K562 (cell line): Measurements from ENCODE around the gene DBX1. TPM values are rescaled to one million over a fixed set of nuclear protein-coding genes. Genes with fewer than 3 reads are reported as not detected.
A peak's percentile ranks its signal among the peaks of the same experiment; 100 is the strongest.

Source experiments
- FOXJ3 ChIP-seq: sonication (generic); formaldehyde crosslinking; IDR thresholded peaks from 2 replicates; pipeline ENCODE4 v1.4.0; 2020; ENCODE audit warnings: mild to moderate bottlenecking, missing genetic modification reagents
- PHB ChIP-seq: fragments of 250-450 bp; sonication (Bioruptor Pico); IDR thresholded peaks from 2 replicates; pipeline ENCODE4 v1.5.0; 2021
- PHF21A ChIP-seq: fragments of 450-650 bp; IDR thresholded peaks from 2 replicates; pipeline ENCODE4 v1.6.1; 2017; ENCODE audit warnings: low read depth, borderline replicate concordance
- PML ChIP-seq: IDR thresholded peaks from 2 replicates; pipeline ENCODE4 v1.6.1; 2012; ENCODE audit warnings: low read length, inconsistent platforms
- RB1 ChIP-seq: fragments of 450-650 bp; IDR thresholded peaks from 2 replicates; pipeline ENCODE4 v1.6.1; 2017; ENCODE audit warnings: low read depth, mild to moderate bottlenecking
- ZBTB8A ChIP-seq: fragments of 450-650 bp; IDR thresholded peaks from 2 replicates; pipeline ENCODE4 v1.6.1; 2018; ENCODE audit warnings: mild to moderate bottlenecking, moderate library complexity; ENCODE audit not compliant: partially characterized antibody
- polyA plus RNA-seq, 8 experiments: library from polyadenylated mRNA; depleted of rRNA in 4 of 8; stranded (reverse) in 5 of 8; unstranded in 3 of 8; fragments of >200 nt; fragmentation: Nextera tagmentation in 2 of 8; fragmentation: Illumina TruSeq in 1 of 8; extraction: Ambion mirVana in 2 of 8; extraction: Trizol in 1 of 8; gene quantifications; 2 replicates each; pipeline versions ENCODE4 v1.2.1 to v1.2.3, GENCODE V29; 2011 to 2014; ENCODE audit warnings: inconsistent platforms in 1 of 8, missing spikeins in 1 of 8
- total RNA-seq, 7 experiments: library from RNA; depleted of rRNA in 6 of 7; stranded (reverse); fragments of >200 nt in 6 of 7; fragmentation: Illumina TruSeq in 2 of 7; extraction: Trizol in 2 of 7; gene quantifications; 2 replicates each; pipeline versions ENCODE4 v1.2.1 to v1.2.3, GENCODE V29; 2011 to 2021; ENCODE audit warnings: low replicate concordance in 1 of 7
- TF ChIP-seq, protein P1 (sequence below): fragments of 200-600 bp; sonication (generic); IDR thresholded peaks from one replicate; pipeline ENCODE4 v1.6.1; 2012; ENCODE audit warnings: mild to moderate bottlenecking, low read depth, low read length, inconsistent platforms
- TF ChIP-seq, protein P2 (sequence below): fragments of 250-450 bp; sonication (Bioruptor Pico); IDR thresholded peaks from 2 replicates; pipeline ENCODE4 v1.6.1; 2021; ENCODE audit warnings: mild to moderate bottlenecking
- TF ChIP-seq, protein P3 (sequence below): fragments of 450-650 bp; IDR thresholded peaks from 2 replicates; pipeline ENCODE4 v1.6.1; 2017; ENCODE audit warnings: mild to moderate bottlenecking, moderate library complexity
- TF ChIP-seq, protein P4 (sequence below): fragments of 250-450 bp; sonication (Bioruptor Pico); IDR thresholded peaks from 2 replicates; pipeline ENCODE4 v1.8.0; 2021; ENCODE audit warnings: moderate library complexity, mild to moderate bottlenecking, inconsistent platforms
- TF ChIP-seq, protein P5 (sequence below): fragments of 450-650 bp; formaldehyde crosslinking; IDR thresholded peaks from 2 replicates; pipeline ENCODE4 v1.4.0; 2020; ENCODE audit warnings: mild to moderate bottlenecking, moderate library complexity

Gene DBX1
- total and polyA plus RNA-seq, 9 of the 15 experiments (the other 6 are each of a cell fraction or from before 2014, with no cell fraction given) = not detected

DNA sequence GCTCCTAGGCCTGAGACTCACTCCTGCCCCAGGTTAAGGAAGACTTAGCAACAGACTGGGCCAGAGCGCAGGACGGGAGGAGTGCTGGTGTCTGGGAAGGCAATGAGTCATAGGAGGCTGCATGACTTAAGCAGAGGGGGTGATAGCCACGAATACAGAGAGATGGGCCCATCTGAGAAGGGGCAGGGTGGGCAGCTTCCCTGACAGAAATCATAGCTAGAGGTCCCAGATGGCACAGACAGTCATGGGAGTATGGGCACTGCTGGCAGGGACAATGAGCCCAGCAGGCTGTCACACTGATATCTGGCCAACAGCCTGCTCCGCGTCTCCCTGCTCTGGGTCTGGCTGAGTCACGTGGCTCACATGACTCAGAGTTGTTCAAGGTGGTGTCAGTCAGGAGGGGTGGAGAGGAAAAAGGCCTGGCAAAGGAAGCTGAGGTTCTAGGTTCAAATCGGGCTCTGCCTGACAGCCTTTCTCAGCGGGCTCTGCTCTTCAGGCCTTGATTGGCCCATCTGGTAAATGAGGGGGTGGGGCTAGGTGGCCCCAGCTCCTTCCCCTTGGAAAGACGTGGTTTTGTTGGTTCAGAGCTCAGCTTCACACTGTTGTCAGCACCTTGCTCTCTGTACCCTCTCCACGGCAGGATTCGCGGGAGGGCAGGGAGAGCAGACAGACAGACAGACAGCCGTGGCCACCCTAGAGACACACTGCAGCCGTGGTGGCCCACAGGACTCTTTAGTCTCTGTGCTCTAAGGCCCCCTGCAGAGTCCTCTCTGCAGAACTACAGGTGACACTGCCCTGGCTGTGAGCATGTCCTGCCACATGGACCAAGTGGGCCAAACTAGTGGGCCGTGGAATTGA is 47.8 kb downstream of the DBX1 start (continued):
- TF ChIP-seq, protein P1, sequence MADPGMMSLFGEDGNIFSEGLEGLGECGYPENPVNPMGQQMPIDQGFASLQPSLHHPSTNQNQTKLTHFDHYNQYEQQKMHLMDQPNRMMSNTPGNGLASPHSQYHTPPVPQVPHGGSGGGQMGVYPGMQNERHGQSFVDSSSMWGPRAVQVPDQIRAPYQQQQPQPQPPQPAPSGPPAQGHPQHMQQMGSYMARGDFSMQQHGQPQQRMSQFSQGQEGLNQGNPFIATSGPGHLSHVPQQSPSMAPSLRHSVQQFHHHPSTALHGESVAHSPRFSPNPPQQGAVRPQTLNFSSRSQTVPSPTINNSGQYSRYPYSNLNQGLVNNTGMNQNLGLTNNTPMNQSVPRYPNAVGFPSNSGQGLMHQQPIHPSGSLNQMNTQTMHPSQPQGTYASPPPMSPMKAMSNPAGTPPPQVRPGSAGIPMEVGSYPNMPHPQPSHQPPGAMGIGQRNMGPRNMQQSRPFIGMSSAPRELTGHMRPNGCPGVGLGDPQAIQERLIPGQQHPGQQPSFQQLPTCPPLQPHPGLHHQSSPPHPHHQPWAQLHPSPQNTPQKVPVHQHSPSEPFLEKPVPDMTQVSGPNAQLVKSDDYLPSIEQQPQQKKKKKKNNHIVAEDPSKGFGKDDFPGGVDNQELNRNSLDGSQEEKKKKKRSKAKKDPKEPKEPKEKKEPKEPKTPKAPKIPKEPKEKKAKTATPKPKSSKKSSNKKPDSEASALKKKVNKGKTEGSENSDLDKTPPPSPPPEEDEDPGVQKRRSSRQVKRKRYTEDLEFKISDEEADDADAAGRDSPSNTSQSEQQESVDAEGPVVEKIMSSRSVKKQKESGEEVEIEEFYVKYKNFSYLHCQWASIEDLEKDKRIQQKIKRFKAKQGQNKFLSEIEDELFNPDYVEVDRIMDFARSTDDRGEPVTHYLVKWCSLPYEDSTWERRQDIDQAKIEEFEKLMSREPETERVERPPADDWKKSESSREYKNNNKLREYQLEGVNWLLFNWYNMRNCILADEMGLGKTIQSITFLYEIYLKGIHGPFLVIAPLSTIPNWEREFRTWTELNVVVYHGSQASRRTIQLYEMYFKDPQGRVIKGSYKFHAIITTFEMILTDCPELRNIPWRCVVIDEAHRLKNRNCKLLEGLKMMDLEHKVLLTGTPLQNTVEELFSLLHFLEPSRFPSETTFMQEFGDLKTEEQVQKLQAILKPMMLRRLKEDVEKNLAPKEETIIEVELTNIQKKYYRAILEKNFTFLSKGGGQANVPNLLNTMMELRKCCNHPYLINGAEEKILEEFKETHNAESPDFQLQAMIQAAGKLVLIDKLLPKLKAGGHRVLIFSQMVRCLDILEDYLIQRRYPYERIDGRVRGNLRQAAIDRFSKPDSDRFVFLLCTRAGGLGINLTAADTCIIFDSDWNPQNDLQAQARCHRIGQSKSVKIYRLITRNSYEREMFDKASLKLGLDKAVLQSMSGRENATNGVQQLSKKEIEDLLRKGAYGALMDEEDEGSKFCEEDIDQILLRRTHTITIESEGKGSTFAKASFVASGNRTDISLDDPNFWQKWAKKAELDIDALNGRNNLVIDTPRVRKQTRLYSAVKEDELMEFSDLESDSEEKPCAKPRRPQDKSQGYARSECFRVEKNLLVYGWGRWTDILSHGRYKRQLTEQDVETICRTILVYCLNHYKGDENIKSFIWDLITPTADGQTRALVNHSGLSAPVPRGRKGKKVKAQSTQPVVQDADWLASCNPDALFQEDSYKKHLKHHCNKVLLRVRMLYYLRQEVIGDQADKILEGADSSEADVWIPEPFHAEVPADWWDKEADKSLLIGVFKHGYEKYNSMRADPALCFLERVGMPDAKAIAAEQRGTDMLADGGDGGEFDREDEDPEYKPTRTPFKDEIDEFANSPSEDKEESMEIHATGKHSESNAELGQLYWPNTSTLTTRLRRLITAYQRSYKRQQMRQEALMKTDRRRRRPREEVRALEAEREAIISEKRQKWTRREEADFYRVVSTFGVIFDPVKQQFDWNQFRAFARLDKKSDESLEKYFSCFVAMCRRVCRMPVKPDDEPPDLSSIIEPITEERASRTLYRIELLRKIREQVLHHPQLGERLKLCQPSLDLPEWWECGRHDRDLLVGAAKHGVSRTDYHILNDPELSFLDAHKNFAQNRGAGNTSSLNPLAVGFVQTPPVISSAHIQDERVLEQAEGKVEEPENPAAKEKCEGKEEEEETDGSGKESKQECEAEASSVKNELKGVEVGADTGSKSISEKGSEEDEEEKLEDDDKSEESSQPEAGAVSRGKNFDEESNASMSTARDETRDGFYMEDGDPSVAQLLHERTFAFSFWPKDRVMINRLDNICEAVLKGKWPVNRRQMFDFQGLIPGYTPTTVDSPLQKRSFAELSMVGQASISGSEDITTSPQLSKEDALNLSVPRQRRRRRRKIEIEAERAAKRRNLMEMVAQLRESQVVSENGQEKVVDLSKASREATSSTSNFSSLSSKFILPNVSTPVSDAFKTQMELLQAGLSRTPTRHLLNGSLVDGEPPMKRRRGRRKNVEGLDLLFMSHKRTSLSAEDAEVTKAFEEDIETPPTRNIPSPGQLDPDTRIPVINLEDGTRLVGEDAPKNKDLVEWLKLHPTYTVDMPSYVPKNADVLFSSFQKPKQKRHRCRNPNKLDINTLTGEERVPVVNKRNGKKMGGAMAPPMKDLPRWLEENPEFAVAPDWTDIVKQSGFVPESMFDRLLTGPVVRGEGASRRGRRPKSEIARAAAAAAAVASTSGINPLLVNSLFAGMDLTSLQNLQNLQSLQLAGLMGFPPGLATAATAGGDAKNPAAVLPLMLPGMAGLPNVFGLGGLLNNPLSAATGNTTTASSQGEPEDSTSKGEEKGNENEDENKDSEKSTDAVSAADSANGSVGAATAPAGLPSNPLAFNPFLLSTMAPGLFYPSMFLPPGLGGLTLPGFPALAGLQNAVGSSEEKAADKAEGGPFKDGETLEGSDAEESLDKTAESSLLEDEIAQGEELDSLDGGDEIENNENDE = no peak
- TF ChIP-seq, protein P2, sequence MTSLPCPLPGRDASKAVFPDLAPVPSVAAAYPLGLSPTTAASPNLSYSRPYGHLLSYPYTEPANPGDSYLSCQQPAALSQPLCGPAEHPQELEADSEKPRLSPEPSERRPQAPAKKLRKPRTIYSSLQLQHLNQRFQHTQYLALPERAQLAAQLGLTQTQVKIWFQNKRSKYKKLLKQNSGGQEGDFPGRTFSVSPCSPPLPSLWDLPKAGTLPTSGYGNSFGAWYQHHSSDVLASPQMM (CRISPR knock-in tag) = no peak
- TF ChIP-seq PML = no peak
- TF ChIP-seq, protein P3, sequence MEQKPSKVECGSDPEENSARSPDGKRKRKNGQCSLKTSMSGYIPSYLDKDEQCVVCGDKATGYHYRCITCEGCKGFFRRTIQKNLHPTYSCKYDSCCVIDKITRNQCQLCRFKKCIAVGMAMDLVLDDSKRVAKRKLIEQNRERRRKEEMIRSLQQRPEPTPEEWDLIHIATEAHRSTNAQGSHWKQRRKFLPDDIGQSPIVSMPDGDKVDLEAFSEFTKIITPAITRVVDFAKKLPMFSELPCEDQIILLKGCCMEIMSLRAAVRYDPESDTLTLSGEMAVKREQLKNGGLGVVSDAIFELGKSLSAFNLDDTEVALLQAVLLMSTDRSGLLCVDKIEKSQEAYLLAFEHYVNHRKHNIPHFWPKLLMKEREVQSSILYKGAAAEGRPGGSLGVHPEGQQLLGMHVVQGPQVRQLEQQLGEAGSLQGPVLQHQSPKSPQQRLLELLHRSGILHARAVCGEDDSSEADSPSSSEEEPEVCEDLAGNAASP = no peak
- TF ChIP-seq ZBTB8A = no peak
- TF ChIP-seq, protein P4, sequence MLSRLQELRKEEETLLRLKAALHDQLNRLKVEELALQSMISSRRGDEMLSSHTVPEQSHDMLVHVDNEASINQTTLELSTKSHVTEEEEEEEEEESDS (CRISPR knock-in tag) = no peak
- no peak for TF ChIP-seq FOXJ3 (CRISPR knock-in tag)
- TF ChIP-seq PHB (CRISPR knock-in tag) = no peak
- TF ChIP-seq, protein P5, sequence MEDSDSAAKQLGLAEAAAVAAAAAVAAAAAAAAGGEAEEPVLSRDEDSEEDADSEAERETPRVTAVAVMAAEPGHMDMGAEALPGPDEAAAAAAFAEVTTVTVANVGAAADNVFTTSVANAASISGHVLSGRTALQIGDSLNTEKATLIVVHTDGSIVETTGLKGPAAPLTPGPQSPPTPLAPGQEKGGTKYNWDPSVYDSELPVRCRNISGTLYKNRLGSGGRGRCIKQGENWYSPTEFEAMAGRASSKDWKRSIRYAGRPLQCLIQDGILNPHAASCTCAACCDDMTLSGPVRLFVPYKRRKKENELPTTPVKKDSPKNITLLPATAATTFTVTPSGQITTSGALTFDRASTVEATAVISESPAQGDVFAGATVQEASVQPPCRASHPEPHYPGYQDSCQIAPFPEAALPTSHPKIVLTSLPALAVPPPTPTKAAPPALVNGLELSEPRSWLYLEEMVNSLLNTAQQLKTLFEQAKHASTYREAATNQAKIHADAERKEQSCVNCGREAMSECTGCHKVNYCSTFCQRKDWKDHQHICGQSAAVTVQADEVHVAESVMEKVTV (CRISPR knock-in tag) = no peak
- no peak for TF ChIP-seq RB1
- peak; percentile 75; the same call in 1 of the 2 replicates for TF ChIP-seq PHF21A
